ENCODE results near the gene HOXB9.

The HOXB9 gene

DNA sequence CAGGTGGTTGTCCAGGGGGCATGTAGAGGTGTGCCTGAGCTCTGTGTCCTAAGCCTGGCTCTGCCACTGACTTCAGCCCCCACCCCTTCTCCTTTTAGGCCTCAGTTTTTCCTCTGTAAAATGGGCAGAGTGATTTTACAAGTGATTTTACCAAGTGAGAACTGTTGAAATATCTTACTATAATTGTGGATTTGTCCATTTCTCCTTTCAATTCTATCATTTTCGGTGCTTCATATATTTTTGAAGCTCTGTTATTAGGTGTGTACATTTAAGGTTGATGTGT, 21.7 kb upstream of the HOXB9 start:
- Histone ChIP-seq H4K20me1 (ENCODE audit: control insufficient read depth, insufficient read depth, low read depth, low read length) (no peaks in the 10 kb centered on the region), H3K27me3 (ENCODE audit: control insufficient read depth, low read length) (peaks cover 10% of the 10 kb centered on the region), H3K36me3 (ENCODE audit: control insufficient read depth, low read length) (no peaks in the 10 kb centered on the region), H3K79me2 (ENCODE audit: control insufficient read depth, low read length) (no peaks in the 10 kb centered on the region), H3K4me1 (ENCODE audit: control insufficient read depth, low read length) (no peaks in the 10 kb centered on the region), H3K4me2 (ENCODE audit: low read length) (0 out of 2 replicates have a peak overlapping the region, but pooled peaks have one; percentile 33), H3K9me3 (ENCODE audit: control insufficient read depth, insufficient read depth, low read length) (no peaks in the 10 kb centered on the region), H3K4me3 (ENCODE audit: low read length) (no peak overlapping the region), H3F3A (ENCODE audit: control insufficient read depth, insufficient read depth) (no peaks in the 10 kb centered on the region), H3K9me2 (replicated peaks; ENCODE audit: control insufficient read depth, low read length) (no peaks in the 10 kb centered on the region), H3K27ac (ENCODE audit: low read depth, low read length) (no peak overlapping the region)
- TF ChIP-seq CTCF (IDR thresholded peaks at IDR 0.05; ENCODE audit: low read depth, low read length, poor library complexity, severe bottlenecking) (no peak), EZH2phosphoT487 (IDR thresholded peaks at IDR 0.05; ENCODE audit: borderline replicate concordance, low read length) (no peak)

DNA sequence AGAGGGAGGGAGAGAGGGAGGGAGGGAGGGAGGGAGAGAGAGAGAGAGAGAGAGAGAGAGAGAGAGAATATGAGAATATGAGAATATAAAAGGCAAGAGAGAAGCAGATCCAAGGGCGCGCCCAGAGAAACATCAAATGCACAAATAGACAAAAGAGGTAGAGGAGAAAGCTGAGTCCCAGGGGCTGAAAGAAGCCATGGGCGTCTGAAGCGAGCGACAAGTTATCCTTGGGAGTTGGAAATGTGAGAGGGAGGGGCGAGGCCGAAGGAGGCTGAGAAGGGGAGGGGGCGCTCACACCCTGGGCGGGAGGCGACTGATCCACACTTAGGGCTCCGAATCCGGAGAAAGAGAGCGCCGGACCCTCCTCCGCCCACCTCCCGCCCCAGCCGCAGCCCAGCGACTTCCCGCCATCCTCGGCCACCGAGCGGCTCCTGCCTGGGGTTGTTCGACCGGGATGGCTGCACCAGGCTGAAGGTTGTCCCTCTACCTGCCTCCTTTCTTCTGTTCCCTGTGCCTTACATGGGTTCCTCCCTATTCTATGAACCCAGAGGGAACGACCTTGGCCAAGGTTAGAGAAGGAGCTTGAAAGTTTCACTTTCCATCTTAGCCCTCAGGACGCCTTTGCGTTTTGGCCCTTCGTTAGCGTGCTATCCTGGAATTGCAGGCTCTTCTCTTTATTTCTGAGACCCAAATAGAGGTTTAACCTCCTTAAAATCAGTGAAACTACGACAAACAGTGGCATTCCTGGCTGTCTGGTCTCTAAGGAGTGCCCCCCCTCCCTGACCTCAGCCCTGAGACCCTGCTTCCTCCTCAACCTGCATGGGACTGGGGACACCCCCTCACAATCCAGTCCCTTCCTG, 21.2 kb upstream of the HOXB9 start:
- Histone ChIP-seq H3K27me3 (ENCODE audit: control insufficient read depth, low read length) (peaks cover 10% of the 10 kb centered on the region), H3K79me2 (ENCODE audit: control insufficient read depth, low read length) (no peaks in the 10 kb centered on the region), H3K4me2 (ENCODE audit: low read length) (peak overlapping the region; percentile 33), H3K36me3 (ENCODE audit: control insufficient read depth, low read length) (no peaks in the 10 kb centered on the region), H3K9me3 (ENCODE audit: control insufficient read depth, insufficient read depth, low read length) (no peaks in the 10 kb centered on the region), H3F3A (ENCODE audit: control insufficient read depth, insufficient read depth) (no peaks in the 10 kb centered on the region), H3K4me3 (ENCODE audit: low read length) (peak overlapping the region; percentile 37), H4K20me1 (ENCODE audit: control insufficient read depth, insufficient read depth, low read depth, low read length) (no peaks in the 10 kb centered on the region), H3K4me1 (ENCODE audit: control insufficient read depth, low read length) (no peaks in the 10 kb centered on the region), H3K27ac (ENCODE audit: low read depth, low read length) (no peak overlapping the region), H3K9me2 (replicated peaks; ENCODE audit: control insufficient read depth, low read length) (no peaks in the 10 kb centered on the region)
- no peak for TF ChIP-seq EZH2phosphoT487 (IDR thresholded peaks at IDR 0.05; ENCODE audit: borderline replicate concordance, low read length)
- TF ChIP-seq CTCF (IDR thresholded peaks at IDR 0.05; ENCODE audit: low read depth, low read length, poor library complexity, severe bottlenecking) = no peak

DNA sequence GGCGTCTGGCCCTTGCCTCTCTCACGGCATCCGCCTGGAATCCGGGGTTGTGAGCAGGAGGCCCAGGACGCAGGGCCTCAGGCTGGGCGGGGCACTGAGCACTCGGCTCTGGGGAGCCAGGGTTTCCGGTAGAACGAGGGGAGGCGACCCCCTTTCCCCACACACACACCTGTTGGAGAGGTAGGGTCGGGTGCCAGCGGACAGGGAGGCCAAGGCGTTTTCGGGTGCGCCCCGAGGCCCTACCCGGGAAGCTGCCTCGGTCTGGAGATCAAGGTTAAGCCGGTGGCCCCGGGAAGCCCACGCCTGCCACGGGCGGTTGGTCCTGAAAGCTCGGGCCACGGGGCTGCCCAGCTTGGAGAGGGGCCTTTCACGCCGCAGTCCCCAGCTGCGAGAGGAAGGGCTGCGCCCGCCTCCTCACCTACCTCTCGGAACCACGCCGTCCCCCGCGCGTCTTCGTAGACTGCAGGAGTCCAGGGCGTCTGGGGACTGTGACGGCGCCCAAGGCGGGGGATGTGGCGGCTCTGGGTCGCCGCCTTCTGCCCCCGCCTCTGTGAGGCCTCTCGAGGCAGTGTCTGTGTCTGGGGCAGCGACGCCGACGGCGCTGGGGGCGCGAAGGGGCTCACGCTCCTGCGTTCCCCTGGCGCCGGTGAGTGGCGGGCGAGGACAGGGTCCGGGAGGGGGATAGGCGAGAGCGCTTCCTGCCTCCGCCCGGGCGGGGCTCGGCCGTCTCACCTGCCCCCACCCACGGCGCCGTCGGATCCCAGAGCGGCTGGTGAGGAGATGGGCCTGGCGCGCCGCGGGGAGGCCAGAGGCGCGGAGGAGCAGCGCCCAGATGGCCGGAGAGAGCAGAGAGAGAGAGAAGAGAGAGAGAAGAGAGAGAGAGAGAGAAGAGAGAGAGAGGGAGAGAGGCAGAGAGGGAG, 20.3 kb upstream of the HOXB9 start:
- Histone ChIP-seq H3K4me3 (ENCODE audit: low read length) (no peak overlapping the region), H3K27me3 (ENCODE audit: control insufficient read depth, low read length) (peaks cover 10% of the 10 kb centered on the region)

More for the DNA sequence above, 20.3 kb upstream of the HOXB9 start:
- no peaks in the 10 kb centered on the region for H3F3A ChIP-seq (ENCODE audit: control insufficient read depth, insufficient read depth)
- no peaks in the 10 kb centered on the region for H3K79me2 ChIP-seq (ENCODE audit: control insufficient read depth, low read length)
- no peak for TF ChIP-seq CTCF (IDR thresholded peaks at IDR 0.05; ENCODE audit: low read depth, low read length, poor library complexity, severe bottlenecking)
- TF ChIP-seq EZH2phosphoT487 (IDR thresholded peaks at IDR 0.05; ENCODE audit: borderline replicate concordance, low read length) = no peak
- no peaks in the 10 kb centered on the region for H3K9me2 ChIP-seq (replicated peaks; ENCODE audit: control insufficient read depth, low read length)
- peaks cover 7% of the 10 kb centered on the region for H3K4me1 ChIP-seq (ENCODE audit: control insufficient read depth, low read length)
- H3K4me2 ChIP-seq (ENCODE audit: low read length) = no peak overlapping the region
- H3K27ac ChIP-seq (ENCODE audit: low read depth, low read length) = no peak overlapping the region
- H3K9me3 ChIP-seq (ENCODE audit: control insufficient read depth, insufficient read depth, low read length) = no peaks in the 10 kb centered on the region
- H4K20me1 ChIP-seq (ENCODE audit: control insufficient read depth, insufficient read depth, low read depth, low read length) = no peaks in the 10 kb centered on the region
- H3K36me3 ChIP-seq (ENCODE audit: control insufficient read depth, low read length) = no peaks in the 10 kb centered on the region
